IMR-90 (cell line): ENCODE results near the gene BAIAP2. TPM values are rescaled to one million over a fixed set of nuclear protein-coding genes. Genes with fewer than 3 reads are reported as not detected.

Experiments
- ATAC-seq: fragments of 200-7000 bp; cut with Tn5 transposase; 2 replicates; pipeline ENCODE4 v1.9.1; 2020; ENCODE audit warnings: low read depth, mild to moderate bottlenecking, moderate library complexity
- BruUV-seq: library from RNA; stranded (reverse); fragments of 400-500 nt; replicated peaks from 2 replicates; lab custom pipeline; 2021; lab: Mats Ljungman, UMichigan
- CTCF ChIA-PET: fragments of 300-600 bp; formaldehyde crosslinking; extraction: SDS; loops from one replicate; lab custom pipeline; 2021; ENCODE audit warnings: antibody characterized with exemption; lab: Yijun Ruan, JAX
- POLR2A ChIA-PET: fragments of 300-600 bp; sonication (Branson Sonifier 250); formaldehyde crosslinking; loops from one replicate; lab custom pipeline; 2022; ENCODE audit warnings: antibody characterized with exemption; ENCODE audit not compliant: unreplicated experiment; lab: Charles Lee
- DNase-seq: peaks from one replicate; pipeline ENCODE4 v3.0.0; 2013
- H2AFZ ChIP-seq: replicated peaks from 2 replicates; pipeline ENCODE3; 2013; ENCODE audit warnings: low read length, mild to moderate bottlenecking; ENCODE audit not compliant: poor library complexity
- H2AK5ac ChIP-seq: 2 replicates; pipeline ENCODE4 v1.6.1; 2013; ENCODE audit warnings: low read depth, low read length, inconsistent platforms
- H2AK9ac ChIP-seq: replicated peaks from 2 replicates; pipeline ENCODE3; 2013; ENCODE audit warnings: mild to moderate bottlenecking, low read depth, low read length, moderate library complexity; ENCODE audit not compliant: poor library complexity
- H2BK120ac ChIP-seq: 2 replicates; pipeline ENCODE4 v1.6.1; 2013; ENCODE audit warnings: low read depth, low read length, inconsistent platforms
- H2BK15ac ChIP-seq: 3 replicates; pipeline ENCODE4 v1.6.1; 2013; ENCODE audit warnings: low read depth, low read length, inconsistent platforms
- H2BK20ac ChIP-seq: 2 replicates; pipeline ENCODE4 v1.6.1; 2013; ENCODE audit warnings: low read depth, mild to moderate bottlenecking, inconsistent platforms, low read length, moderate library complexity
- H2BK5ac ChIP-seq: 2 replicates; pipeline ENCODE4 v1.6.1; 2013; ENCODE audit warnings: mild to moderate bottlenecking, low read depth, low read length, inconsistent platforms; ENCODE audit not compliant: poor library complexity, severe bottlenecking
- H3K14ac ChIP-seq: replicated peaks from 2 replicates; pipeline ENCODE4 v1.6.1; 2013; ENCODE audit warnings: low read depth, low read length, inconsistent platforms
- H3K18ac ChIP-seq: 2 replicates; pipeline ENCODE4 v1.6.1; 2013; ENCODE audit warnings: low read depth, low read length, control low read depth
- H3K23ac ChIP-seq: 2 replicates; pipeline ENCODE4 v1.6.1; 2013; ENCODE audit warnings: low read depth, low read length, inconsistent platforms
- H3K27ac ChIP-seq: 2 replicates; pipeline ENCODE4 v1.5.1; 2013; ENCODE audit warnings: mild to moderate bottlenecking, control low read depth, low read length; ENCODE audit not compliant: insufficient read depth
- H3K27me3 ChIP-seq: 2 replicates; pipeline ENCODE4 v1.6.1; 2013; ENCODE audit warnings: low read length; ENCODE audit not compliant: control insufficient read depth, insufficient read depth
- H3K36me3 ChIP-seq: 2 replicates; pipeline ENCODE4 v1.6.1; 2013; ENCODE audit warnings: low read length, mixed read lengths; ENCODE audit not compliant: control insufficient read depth, insufficient read depth
- H3K4ac ChIP-seq: 2 replicates; pipeline ENCODE4 v1.6.1; 2013; ENCODE audit warnings: low read depth, low read length, inconsistent platforms
- H3K4me1 ChIP-seq: 2 replicates; pipeline ENCODE4 v1.6.1; 2013; ENCODE audit warnings: low read length, mixed read lengths; ENCODE audit not compliant: control insufficient read depth, insufficient read depth
- H3K4me2 ChIP-seq: 2 replicates; pipeline ENCODE4 v1.6.1; 2013; ENCODE audit warnings: low read depth, mild to moderate bottlenecking, control low read depth, low read length, moderate library complexity
- H3K4me3 ChIP-seq: 2 replicates; pipeline ENCODE4 v1.5.1; 2013; ENCODE audit warnings: low read depth, mild to moderate bottlenecking, control low read depth, low read length, moderate library complexity; ENCODE audit not compliant: insufficient read depth
- H3K56ac ChIP-seq: 2 replicates; pipeline ENCODE4 v1.6.1; 2013; ENCODE audit warnings: low read length, inconsistent platforms; ENCODE audit not compliant: insufficient read depth; ENCODE audit errors: extremely low read depth
- H3K79me1 ChIP-seq, 2 experiments: 2 replicates each; pipeline ENCODE4 v1.6.1; 2013; ENCODE audit warnings: low read length in 2 of 2, inconsistent platforms in 1 of 2, low read depth in 1 of 2
- H3K9ac ChIP-seq: 2 replicates; pipeline ENCODE4 v1.6.1; 2013; ENCODE audit warnings: low read depth, low read length, control low read depth
- H3K9me1 ChIP-seq: 2 replicates; pipeline ENCODE4 v1.6.1; 2013; ENCODE audit warnings: low read length, inconsistent platforms; ENCODE audit not compliant: insufficient read depth
- H3K9me3 ChIP-seq: 2 replicates; pipeline ENCODE4 v1.6.1; 2013; ENCODE audit warnings: low read length; ENCODE audit not compliant: control insufficient read depth, insufficient read depth
- H4K20me1 ChIP-seq: 2 replicates; pipeline ENCODE4 v1.6.1; 2013; ENCODE audit warnings: low read length, inconsistent platforms; ENCODE audit not compliant: insufficient read depth
- H4K5ac ChIP-seq: 2 replicates; pipeline ENCODE4 v1.6.1; 2013; ENCODE audit warnings: mild to moderate bottlenecking, low read depth, low read length, control low read depth
- H4K8ac ChIP-seq, 2 experiments: 2 replicates each; pipeline ENCODE4 v1.6.1; 2013; ENCODE audit warnings: low read depth in 2 of 2, low read length in 2 of 2, control low read depth in 1 of 2, inconsistent platforms in 1 of 2
- H4K91ac ChIP-seq: 2 replicates; pipeline ENCODE4 v1.6.1; 2013; ENCODE audit warnings: low read depth, low read length, inconsistent platforms; ENCODE audit not compliant: insufficient read depth
- BHLHE40 ChIP-seq: fragments of 150-350 bp; IDR thresholded peaks from 2 replicates; pipeline ENCODE4 v1.6.1; 2016; ENCODE audit warnings: mild to moderate bottlenecking, low read depth, low read length
- CEBPB ChIP-seq: IDR thresholded peaks from 2 replicates; pipeline ENCODE4 v1.6.1; 2012; ENCODE audit warnings: low read depth, low read length, improper control_type of control experiment
- CHD1 ChIP-seq: IDR thresholded peaks from 2 replicates; pipeline ENCODE4 v1.6.1; 2012; ENCODE audit warnings: low read depth, low read length, improper control_type of control experiment
- CTCF ChIP-seq: conservative IDR thresholded peaks from 2 replicates; pipeline ENCODE4 v1.5.1; 2012; ENCODE audit warnings: mild to moderate bottlenecking, low read depth, low read length, improper control_type of control experiment
- ELK1 ChIP-seq: fragments of 150-350 bp; IDR thresholded peaks from 2 replicates; pipeline ENCODE4 v1.6.1; 2016; ENCODE audit warnings: low read depth, mild to moderate bottlenecking, low read length, moderate library complexity, borderline replicate concordance
- FOS ChIP-seq: fragments of 150-350 bp; IDR thresholded peaks from 2 replicates; pipeline ENCODE4 v1.6.1; 2016; ENCODE audit warnings: low read depth, low read length
- MAFK ChIP-seq: IDR thresholded peaks from 2 replicates; pipeline ENCODE4 v1.6.1; 2012; ENCODE audit warnings: low read depth, low read length, improper control_type of control experiment
- MAZ ChIP-seq: IDR thresholded peaks from 2 replicates; pipeline ENCODE4 v1.6.1; 2012; ENCODE audit warnings: low read depth, mild to moderate bottlenecking, low read length, improper control_type of control experiment, moderate library complexity, borderline replicate concordance
- MXI1 ChIP-seq: IDR thresholded peaks from 2 replicates; pipeline ENCODE4 v1.6.1; 2012; ENCODE audit warnings: low read depth, mild to moderate bottlenecking, low read length, moderate library complexity, borderline replicate concordance
- NFE2L2 ChIP-seq: fragments of 150-350 bp; IDR thresholded peaks from 2 replicates; pipeline ENCODE4 v1.6.1; 2016; ENCODE audit warnings: low read depth, mild to moderate bottlenecking, low read length
- POLR2A ChIP-seq: IDR thresholded peaks from 2 replicates; pipeline ENCODE4 v1.6.1; 2012; ENCODE audit warnings: mild to moderate bottlenecking, low read depth, low read length
- RAD21 ChIP-seq: IDR thresholded peaks from 2 replicates; pipeline ENCODE4 v1.6.1; 2012; ENCODE audit warnings: low read length, improper control_type of control experiment
- RCOR1 ChIP-seq: IDR thresholded peaks from 2 replicates; pipeline ENCODE4 v1.6.1; 2012; ENCODE audit warnings: mild to moderate bottlenecking, low read length, improper control_type of control experiment; ENCODE audit not compliant: insufficient replicate concordance
- RFX5 ChIP-seq: IDR thresholded peaks from 2 replicates; pipeline ENCODE4 v1.8.0; 2012; ENCODE audit warnings: low read depth, mild to moderate bottlenecking, low read length, moderate library complexity
- SMC3 ChIP-seq: fragments of 150-350 bp; IDR thresholded peaks from 2 replicates; pipeline ENCODE4 v1.6.1; 2016; ENCODE audit warnings: low read depth, mild to moderate bottlenecking, antibody characterized with exemption, low read length, moderate library complexity
- USF2 ChIP-seq: fragments of 150-350 bp; IDR thresholded peaks from 2 replicates; pipeline ENCODE4 v1.6.1; 2017; ENCODE audit warnings: mild to moderate bottlenecking, antibody characterized with exemption, low read length, low read depth
- WGBS, 2 experiments: methylation state at CpG; one replicate each; pipeline versions ENCODE4 v1.1.5 to v1.1.7; 2013; ENCODE audit warnings: missing lambda C conversion rate in 2 of 2; ENCODE audit not compliant: insufficient read length in 1 of 2; ENCODE audit errors: extremely low coverage in 2 of 2; 5-methylcytosine and 5-hydroxymethylcytosine counted together
- dilution Hi-C: fragments of 300-500 bp; cut with HindIII; formaldehyde crosslinking; loops from one replicate; pipeline ENCODE4 v1.14.3; 2018; ENCODE audit warnings: low sequenced_read_pairs; ENCODE audit not compliant: unreplicated experiment
- in situ Hi-C: fragments of 300-500 bp; cut with MboI; formaldehyde crosslinking; loops from 3 replicates; pipeline ENCODE4 v1.14.3; 2019; ENCODE audit warnings: low sequenced_read_pairs, inconsistent platforms, mixed read lengths
- intact Hi-C: fragments of 100-400 bp; cut with micrococcal nuclease; formaldehyde crosslinking; loops from 2 replicates; pipeline ENCODE4 v1.10.0; 2022
- polyA plus RNA-seq, 3 experiments: library from polyadenylated mRNA; depleted of rRNA; stranded (reverse); fragments of >200 nt; gene quantifications; 2 replicates each; pipeline ENCODE4 v1.2.3, GENCODE V29; 2012; ENCODE audit warnings: low replicate concordance in 1 of 3
- total RNA-seq: library from RNA; depleted of rRNA; stranded (reverse); fragments of >200 nt; gene quantifications from 2 replicates; pipeline ENCODE4 v1.2.3, GENCODE V29; 2012

Gene BAIAP2
- total and polyA plus RNA-seq, 2 of the 4 experiments (the other 2 are of a cell fraction): 18.3 to 32.6 TPM

GRCh38 chr17:81112450-81112849 is 77.5 kb downstream of the BAIAP2 start:
- Histone ChIP-seq H3K36me3 (peaks cover 3% of the 10 kb centered on the region; the same call in 1 of the 2 replicates), H3K23ac (no peak overlapping the region), H3K79me1 (no peaks in the 10 kb centered on the region), H3K9ac (no peak overlapping the region), H2AFZ (no peak overlapping the region), H3K4me2 (no peak overlapping the region), H3K18ac (no peak overlapping the region), H3K27ac (no peak overlapping the region), H4K91ac (no peak overlapping the region), H2AK5ac (no peak overlapping the region), H2AK9ac (no peak overlapping the region), H3K4me1 (no peaks in the 10 kb centered on the region), H3K14ac (no peak overlapping the region), H2BK120ac (no peak overlapping the region), H2BK5ac (no peak overlapping the region), H2BK15ac (no peak overlapping the region), H3K4me3 (no peak overlapping the region), H3K4ac (no peak overlapping the region), H3K9me1 (no peaks in the 10 kb centered on the region), H4K8ac (no peak overlapping the region), H4K20me1 (no peaks in the 10 kb centered on the region), H4K5ac (no peak overlapping the region), H3K27me3 (no peaks in the 10 kb centered on the region), H2BK20ac (no peak overlapping the region), H3K9me3 (no peaks in the 10 kb centered on the region), H3K56ac (no peak overlapping the region)
- DNase-seq: no peak
- no peak for TF ChIP-seq NFE2L2
- TF ChIP-seq RAD21: no peak
- no peak for TF ChIP-seq USF2
- TF ChIP-seq MAFK: no peak
- TF ChIP-seq RCOR1: no peak
- no peak for TF ChIP-seq CHD1
- TF ChIP-seq RFX5: no peak
- TF ChIP-seq SMC3: no peak
- TF ChIP-seq BHLHE40: no peak
- TF ChIP-seq POLR2A: no peak
- TF ChIP-seq MAZ: no peak
- no peak for TF ChIP-seq CEBPB
- no peak for TF ChIP-seq MXI1
- TF ChIP-seq ELK1: no peak
- TF ChIP-seq FOS: no peak
- TF ChIP-seq CTCF: no peak
- 87% methylated on average over 16 of the region's 23 CpGs; no CpG with 5 or more reads in 1 of the 2 experiments for WGBS, 2 experiments
- in situ Hi-C loops (no loop called here), dilution Hi-C loops (no loop called here), intact Hi-C loops (no loop called here)
- ATAC-seq: no peak
- no TSS peak for BruUV-seq
- POLR2A ChIA-PET: no interaction called here
- CTCF ChIA-PET: no interaction called here
